ENCODE data around the gene ZNF57. TPM values are rescaled to one million over a fixed set of nuclear protein-coding genes. Genes with fewer than 3 reads are reported as not detected.

The ZNF57 gene
- total and polyA plus RNA-seq, 9 of the 15 experiments (the other 6 are each of a cell fraction or from before 2014, with no cell fraction given), result 3.9 to 13.5 (median 7.8) TPM

DNA sequence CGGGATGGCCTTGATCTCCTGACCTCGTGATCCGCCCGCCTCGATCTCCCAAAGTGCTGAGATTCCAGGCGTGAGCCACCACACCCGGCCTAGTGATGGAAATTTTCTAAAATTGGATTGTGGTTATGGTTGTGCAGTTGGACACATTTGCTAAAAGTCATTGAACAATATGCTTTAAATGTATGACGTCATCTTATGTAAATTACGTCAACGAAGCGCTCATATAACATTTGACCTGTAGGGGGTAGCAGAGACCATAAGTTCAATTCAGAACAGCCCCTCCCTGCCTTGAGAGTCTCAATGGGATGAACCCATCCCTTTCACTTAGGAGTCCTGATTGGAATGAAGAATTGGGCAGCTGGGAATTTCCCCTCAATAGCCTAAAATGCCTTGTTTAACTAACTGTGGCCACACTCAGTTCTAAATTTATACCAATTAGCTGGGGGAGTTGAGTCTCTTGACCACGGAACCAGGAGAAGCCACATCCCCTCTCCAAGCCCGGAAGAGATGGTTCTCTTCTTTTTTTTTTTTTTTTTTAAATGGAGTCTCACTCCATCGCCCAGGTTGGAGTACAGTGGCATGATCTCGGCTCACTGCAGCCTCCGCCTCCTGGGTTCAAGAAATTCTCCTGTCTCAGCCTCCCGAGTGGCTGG lies 61.4 kb downstream of the ZNF57 start (continued):
- TF ChIP-seq, protein P1, sequence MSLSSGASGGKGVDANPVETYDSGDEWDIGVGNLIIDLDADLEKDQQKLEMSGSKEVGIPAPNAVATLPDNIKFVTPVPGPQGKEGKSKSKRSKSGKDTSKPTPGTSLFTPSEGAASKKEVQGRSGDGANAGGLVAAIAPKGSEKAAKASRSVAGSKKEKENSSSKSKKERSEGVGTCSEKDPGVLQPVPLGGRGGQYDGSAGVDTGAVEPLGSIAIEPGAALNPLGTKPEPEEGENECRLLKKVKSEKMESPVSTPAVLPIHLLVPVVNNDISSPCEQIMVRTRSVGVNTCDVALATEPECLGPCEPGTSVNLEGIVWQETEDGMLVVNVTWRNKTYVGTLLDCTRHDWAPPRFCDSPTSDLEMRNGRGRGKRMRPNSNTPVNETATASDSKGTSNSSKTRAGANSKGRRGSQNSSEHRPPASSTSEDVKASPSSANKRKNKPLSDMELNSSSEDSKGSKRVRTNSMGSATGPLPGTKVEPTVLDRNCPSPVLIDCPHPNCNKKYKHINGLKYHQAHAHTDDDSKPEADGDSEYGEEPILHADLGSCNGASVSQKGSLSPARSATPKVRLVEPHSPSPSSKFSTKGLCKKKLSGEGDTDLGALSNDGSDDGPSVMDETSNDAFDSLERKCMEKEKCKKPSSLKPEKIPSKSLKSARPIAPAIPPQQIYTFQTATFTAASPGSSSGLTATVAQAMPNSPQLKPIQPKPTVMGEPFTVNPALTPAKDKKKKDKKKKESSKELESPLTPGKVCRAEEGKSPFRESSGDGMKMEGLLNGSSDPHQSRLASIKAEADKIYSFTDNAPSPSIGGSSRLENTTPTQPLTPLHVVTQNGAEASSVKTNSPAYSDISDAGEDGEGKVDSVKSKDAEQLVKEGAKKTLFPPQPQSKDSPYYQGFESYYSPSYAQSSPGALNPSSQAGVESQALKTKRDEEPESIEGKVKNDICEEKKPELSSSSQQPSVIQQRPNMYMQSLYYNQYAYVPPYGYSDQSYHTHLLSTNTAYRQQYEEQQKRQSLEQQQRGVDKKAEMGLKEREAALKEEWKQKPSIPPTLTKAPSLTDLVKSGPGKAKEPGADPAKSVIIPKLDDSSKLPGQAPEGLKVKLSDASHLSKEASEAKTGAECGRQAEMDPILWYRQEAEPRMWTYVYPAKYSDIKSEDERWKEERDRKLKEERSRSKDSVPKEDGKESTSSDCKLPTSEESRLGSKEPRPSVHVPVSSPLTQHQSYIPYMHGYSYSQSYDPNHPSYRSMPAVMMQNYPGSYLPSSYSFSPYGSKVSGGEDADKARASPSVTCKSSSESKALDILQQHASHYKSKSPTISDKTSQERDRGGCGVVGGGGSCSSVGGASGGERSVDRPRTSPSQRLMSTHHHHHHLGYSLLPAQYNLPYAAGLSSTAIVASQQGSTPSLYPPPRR (CRISPR knock-in tag; IDR thresholded peaks at IDR 0.05; ENCODE audit: borderline replicate concordance), result no peak
- TF ChIP-seq CSDE1 (IDR thresholded peaks at IDR 0.05) (no peak; a peak in 1 of 4 replicates), TCF7L2 (IDR thresholded peaks at IDR 0.05; ENCODE audit: low read depth, low read length) (no peak), TBL1XR1 (IDR thresholded peaks at IDR 0.05; ENCODE audit: low read length in 2 of 2) (peak in 1 of 2 experiments; percentile 82; a peak in 2 of 4 replicates), NFYB (IDR thresholded peaks at IDR 0.05; ENCODE audit: extremely low read depth, insufficient read length) (no peak), ZNF232 (CRISPR knock-in tag; IDR thresholded peaks at IDR 0.05) (no peak), ATF1 (CRISPR knock-in tag; IDR thresholded peaks at IDR 0.05) (peak; percentile 44; the same call in 1 of the 2 replicates), ATF1 (tag; IDR thresholded peaks at IDR 0.05) (peak; percentile 99)
- TF ChIP-seq, protein P2, sequence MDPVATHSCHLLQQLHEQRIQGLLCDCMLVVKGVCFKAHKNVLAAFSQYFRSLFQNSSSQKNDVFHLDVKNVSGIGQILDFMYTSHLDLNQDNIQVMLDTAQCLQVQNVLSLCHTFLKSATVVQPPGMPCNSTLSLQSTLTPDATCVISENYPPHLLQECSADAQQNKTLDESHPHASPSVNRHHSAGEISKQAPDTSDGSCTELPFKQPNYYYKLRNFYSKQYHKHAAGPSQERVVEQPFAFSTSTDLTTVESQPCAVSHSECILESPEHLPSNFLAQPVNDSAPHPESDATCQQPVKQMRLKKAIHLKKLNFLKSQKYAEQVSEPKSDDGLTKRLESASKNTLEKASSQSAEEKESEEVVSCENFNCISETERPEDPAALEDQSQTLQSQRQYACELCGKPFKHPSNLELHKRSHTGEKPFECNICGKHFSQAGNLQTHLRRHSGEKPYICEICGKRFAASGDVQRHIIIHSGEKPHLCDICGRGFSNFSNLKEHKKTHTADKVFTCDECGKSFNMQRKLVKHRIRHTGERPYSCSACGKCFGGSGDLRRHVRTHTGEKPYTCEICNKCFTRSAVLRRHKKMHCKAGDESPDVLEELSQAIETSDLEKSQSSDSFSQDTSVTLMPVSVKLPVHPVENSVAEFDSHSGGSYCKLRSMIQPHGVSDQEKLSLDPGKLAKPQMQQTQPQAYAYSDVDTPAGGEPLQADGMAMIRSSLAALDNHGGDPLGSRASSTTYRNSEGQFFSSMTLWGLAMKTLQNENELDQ (CRISPR knock-in tag; IDR thresholded peaks at IDR 0.05; ENCODE audit: borderline replicate concordance), result no peak
- TF ChIP-seq, protein P3, sequence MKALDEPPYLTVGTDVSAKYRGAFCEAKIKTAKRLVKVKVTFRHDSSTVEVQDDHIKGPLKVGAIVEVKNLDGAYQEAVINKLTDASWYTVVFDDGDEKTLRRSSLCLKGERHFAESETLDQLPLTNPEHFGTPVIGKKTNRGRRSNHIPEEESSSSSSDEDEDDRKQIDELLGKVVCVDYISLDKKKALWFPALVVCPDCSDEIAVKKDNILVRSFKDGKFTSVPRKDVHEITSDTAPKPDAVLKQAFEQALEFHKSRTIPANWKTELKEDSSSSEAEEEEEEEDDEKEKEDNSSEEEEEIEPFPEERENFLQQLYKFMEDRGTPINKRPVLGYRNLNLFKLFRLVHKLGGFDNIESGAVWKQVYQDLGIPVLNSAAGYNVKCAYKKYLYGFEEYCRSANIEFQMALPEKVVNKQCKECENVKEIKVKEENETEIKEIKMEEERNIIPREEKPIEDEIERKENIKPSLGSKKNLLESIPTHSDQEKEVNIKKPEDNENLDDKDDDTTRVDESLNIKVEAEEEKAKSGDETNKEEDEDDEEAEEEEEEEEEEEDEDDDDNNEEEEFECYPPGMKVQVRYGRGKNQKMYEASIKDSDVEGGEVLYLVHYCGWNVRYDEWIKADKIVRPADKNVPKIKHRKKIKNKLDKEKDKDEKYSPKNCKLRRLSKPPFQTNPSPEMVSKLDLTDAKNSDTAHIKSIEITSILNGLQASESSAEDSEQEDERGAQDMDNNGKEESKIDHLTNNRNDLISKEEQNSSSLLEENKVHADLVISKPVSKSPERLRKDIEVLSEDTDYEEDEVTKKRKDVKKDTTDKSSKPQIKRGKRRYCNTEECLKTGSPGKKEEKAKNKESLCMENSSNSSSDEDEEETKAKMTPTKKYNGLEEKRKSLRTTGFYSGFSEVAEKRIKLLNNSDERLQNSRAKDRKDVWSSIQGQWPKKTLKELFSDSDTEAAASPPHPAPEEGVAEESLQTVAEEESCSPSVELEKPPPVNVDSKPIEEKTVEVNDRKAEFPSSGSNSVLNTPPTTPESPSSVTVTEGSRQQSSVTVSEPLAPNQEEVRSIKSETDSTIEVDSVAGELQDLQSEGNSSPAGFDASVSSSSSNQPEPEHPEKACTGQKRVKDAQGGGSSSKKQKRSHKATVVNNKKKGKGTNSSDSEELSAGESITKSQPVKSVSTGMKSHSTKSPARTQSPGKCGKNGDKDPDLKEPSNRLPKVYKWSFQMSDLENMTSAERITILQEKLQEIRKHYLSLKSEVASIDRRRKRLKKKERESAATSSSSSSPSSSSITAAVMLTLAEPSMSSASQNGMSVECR (CRISPR knock-in tag; IDR thresholded peaks at IDR 0.05), result no peak

Data from K562 (cell line).